ENCODE measurements around the gene ZNF12. TPM values are rescaled to one million over a fixed set of nuclear protein-coding genes. Genes with fewer than 3 reads are reported as not detected.

The ZNF12 gene
- total and polyA plus RNA-seq, 12 donors, result 6.4 to 26.5 (median 18.2) TPM

DNA sequence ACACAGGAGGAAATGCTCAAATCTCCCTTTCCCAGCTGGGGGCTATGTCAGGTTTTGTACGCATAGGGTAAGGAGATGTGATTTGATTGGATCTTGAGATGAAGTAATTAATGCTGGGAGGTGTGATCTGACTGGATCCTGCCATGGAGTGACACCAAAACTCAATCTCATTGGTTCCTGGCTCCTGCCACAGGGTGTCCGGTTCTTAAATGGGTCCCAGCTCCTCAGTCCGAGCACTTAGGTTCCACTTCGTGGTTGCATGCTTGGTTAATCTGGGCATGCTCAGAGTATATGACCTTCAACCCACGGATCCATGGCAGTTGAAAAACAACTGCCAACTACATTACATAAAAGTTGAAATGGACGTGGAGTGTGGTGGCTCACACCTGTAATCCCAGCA, 3.1 kb upstream of the ZNF12 start:
- intact Hi-C loops (cut with DNase I), result no loop called here
- DNase-seq, result peak in 1 of 7 donors; percentile 24
- Histone ChIP-seq H3K27ac (no peak overlapping the region), H3K9me3 (replicated peaks in 1 of 3) (no peaks in the 10 kb centered on the region), H3K27me3 (no peaks in the 10 kb centered on the region), H3K4me1 (replicated peaks in 1 of 2) (peaks cover 2 to 9% of the 10 kb centered on the region in 2 donors), H3K36me3 (replicated peaks in 1 of 2) (no peaks in the 10 kb centered on the region), H3K4me3 (no peak overlapping the region)
- TF ChIP-seq, protein P1, sequence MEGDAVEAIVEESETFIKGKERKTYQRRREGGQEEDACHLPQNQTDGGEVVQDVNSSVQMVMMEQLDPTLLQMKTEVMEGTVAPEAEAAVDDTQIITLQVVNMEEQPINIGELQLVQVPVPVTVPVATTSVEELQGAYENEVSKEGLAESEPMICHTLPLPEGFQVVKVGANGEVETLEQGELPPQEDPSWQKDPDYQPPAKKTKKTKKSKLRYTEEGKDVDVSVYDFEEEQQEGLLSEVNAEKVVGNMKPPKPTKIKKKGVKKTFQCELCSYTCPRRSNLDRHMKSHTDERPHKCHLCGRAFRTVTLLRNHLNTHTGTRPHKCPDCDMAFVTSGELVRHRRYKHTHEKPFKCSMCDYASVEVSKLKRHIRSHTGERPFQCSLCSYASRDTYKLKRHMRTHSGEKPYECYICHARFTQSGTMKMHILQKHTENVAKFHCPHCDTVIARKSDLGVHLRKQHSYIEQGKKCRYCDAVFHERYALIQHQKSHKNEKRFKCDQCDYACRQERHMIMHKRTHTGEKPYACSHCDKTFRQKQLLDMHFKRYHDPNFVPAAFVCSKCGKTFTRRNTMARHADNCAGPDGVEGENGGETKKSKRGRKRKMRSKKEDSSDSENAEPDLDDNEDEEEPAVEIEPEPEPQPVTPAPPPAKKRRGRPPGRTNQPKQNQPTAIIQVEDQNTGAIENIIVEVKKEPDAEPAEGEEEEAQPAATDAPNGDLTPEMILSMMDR (IDR thresholded peaks at IDR 0.05), result no peak
- no peak for TF ChIP-seq POLR2A (IDR thresholded peaks at IDR 0.05)
- WGBS, 4 donors, result 76 to 78% (median 77%) methylated on average over 6 of the region's 6 CpGs

DNA sequence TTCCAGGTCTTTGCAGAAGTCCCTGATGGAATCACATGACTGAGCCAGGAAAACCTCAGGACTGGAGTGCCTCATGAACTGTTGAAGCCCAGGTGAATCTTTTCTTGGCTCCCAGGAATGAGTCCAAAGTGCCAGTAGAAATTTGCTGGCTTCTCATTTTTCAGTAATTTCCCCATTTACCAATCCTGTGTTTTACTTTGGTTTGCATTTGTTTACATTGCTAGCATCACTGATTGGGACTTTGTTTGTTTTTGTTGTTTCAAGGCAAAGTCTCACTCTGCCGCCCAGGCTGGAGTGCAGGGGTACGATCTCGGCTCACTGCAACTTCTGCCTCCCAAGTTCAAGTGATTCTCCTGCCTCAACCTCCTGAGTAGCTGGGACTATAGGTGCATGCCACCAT, 1.6 kb upstream of the ZNF12 start:
- 88 to 92% (median 90%) methylated on average over 3 of the region's 3 CpGs for WGBS, 4 donors
- Histone ChIP-seq H3K36me3 (replicated peaks in 1 of 2) (peaks cover 0 to 11% of the 10 kb centered on the region in 2 donors), H3K9me3 (replicated peaks in 1 of 3) (no peaks in the 10 kb centered on the region), H3K4me1 (replicated peaks in 1 of 2) (peaks cover 2 to 13% of the 10 kb centered on the region in 2 donors), H3K4me3 (no peak overlapping the region), H3K27me3 (no peaks in the 10 kb centered on the region), H3K27ac (no peak overlapping the region)
- TF ChIP-seq, protein P1 (IDR thresholded peaks at IDR 0.05), result no peak
- TF ChIP-seq POLR2A (IDR thresholded peaks at IDR 0.05), result no peak
- intact Hi-C loops (cut with DNase I), result no loop called here
- no peak for DNase-seq

DNA sequence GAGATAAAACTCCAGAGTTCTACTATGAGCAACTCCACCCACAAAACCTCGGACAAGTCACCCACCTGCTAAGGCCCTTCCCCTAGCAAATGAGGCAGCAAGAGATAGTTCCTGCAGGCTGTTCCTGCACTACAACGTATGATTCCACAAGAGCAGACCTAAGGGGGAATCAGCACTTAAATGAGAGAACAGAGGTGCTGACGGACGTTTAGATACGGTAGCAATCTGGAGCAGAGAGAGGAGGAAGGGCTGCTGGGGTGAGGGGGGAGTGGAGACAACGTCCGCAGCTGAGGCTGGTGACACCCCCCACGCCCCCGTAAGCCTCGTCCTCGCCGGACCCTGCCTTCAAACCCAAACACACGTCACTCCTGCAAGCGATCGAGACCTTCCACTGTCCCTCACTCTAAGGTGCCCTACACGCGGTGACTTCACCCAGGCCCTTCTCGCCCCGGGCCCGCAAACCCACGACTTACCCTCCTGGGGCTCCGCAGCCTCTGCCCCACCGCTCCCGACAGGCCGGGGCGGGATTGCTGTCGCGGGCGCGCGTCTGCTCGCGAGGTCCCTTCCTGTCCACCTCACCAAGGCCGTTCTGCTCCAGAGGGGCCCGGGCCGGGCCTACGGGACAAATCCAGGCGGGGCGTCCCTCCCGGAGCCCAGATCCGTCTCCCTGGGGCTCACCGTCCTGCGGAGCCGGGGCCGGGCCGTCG, 635 bp downstream of the ZNF12 start:
- Histone ChIP-seq H3K27ac (peak overlapping the region; percentile 78 to 93 (median 89)), H3K4me1 (replicated peaks in 1 of 2) (peaks cover 2 to 13% of the 10 kb centered on the region in 2 donors), H3K4me3 (peak overlapping the region; percentile 73 to 98 (median 85)), H3K36me3 (replicated peaks in 1 of 2) (peaks cover 0 to 17% of the 10 kb centered on the region in 2 donors), H3K9me3 (replicated peaks in 1 of 3) (no peaks in the 10 kb centered on the region), H3K27me3 (no peaks in the 10 kb centered on the region)
- DNase-seq, result peak; percentile 42 to 62 (median 54)
- 0% methylated on average over 10 to 47 of the region's 47 CpGs for WGBS, 4 donors
- intact Hi-C loops (cut with DNase I), result no loop called here
- no peak for TF ChIP-seq POLR2A (IDR thresholded peaks at IDR 0.05)

GRCh38 chr7:6701860-6702259, 4.9 kb downstream of the ZNF12 start:
- DNase-seq, result no peak
- 93 to 100% (median 96%) methylated on average over 1 of the region's 1 CpG for WGBS, 4 donors
- H3K36me3 ChIP-seq (replicated peaks in 1 of 2), result peaks cover 0 to 52% of the 10 kb centered on the region in 2 donors
- TF ChIP-seq, protein P1 (IDR thresholded peaks at IDR 0.05), result no peak
- TF ChIP-seq POLR2A (IDR thresholded peaks at IDR 0.05), result no peak
- H3K4me3 ChIP-seq, result no peak overlapping the region
- intact Hi-C loops (cut with DNase I), result no loop called here
- H3K9me3 ChIP-seq (replicated peaks in 1 of 3), result peaks cover 0 to 12% (median 3%) of the 10 kb centered on the region in 3 donors
- peaks cover 2 to 13% of the 10 kb centered on the region in 2 donors for H3K4me1 ChIP-seq (replicated peaks in 1 of 2)
- no peak overlapping the region for H3K27ac ChIP-seq
- H3K27me3 ChIP-seq, result no peaks in the 10 kb centered on the region

DNA sequence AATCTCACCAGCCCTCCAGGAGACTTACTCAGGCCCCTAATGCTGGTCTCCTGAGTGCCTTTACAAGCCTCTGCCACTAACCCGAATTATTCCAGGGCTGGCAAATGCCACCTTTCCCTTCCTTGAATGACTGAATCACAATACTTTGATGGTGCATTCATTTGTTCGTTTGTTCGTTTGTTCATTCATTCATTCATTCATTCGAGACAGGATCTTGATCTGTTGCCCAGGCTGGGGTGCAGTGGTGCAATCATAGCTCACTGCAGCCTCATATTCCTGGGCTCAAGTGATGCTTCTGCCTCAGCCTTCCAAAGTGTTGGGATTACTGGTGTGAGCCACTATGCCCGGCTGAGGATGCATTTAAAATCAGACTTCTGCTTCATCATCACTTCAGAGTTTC, 6.0 kb downstream of the ZNF12 start:
- Histone ChIP-seq H3K27me3 (no peaks in the 10 kb centered on the region), H3K9me3 (replicated peaks in 1 of 3) (peaks cover 0 to 22% (median 3%) of the 10 kb centered on the region in 3 donors), H3K36me3 (replicated peaks in 1 of 2) (peaks cover 0 to 63% of the 10 kb centered on the region in 2 donors), H3K27ac (no peak overlapping the region), H3K4me3 (no peak overlapping the region), H3K4me1 (replicated peaks in 1 of 2) (peaks cover 2 to 13% of the 10 kb centered on the region in 2 donors)
- no peak for TF ChIP-seq POLR2A (IDR thresholded peaks at IDR 0.05)
- TF ChIP-seq, protein P1 (IDR thresholded peaks at IDR 0.05), result no peak
- intact Hi-C loops (cut with DNase I), result no loop called here
- no peak for DNase-seq
- WGBS, 4 donors, result 93 to 97% (median 96%) methylated on average over 5 of the region's 5 CpGs
